Gastrocnemius medialis (tissue), 4 donors: ENCODE measurements around the gene IGFN1. TPM values are rescaled to one million over a fixed set of nuclear protein-coding genes. Genes with fewer than 3 reads are reported as not detected.

ENCODE experiments used
- ATAC-seq, 2 donors: fragments of 150-250 bp; one replicate each; pipeline ENCODE4 v1.9.1; 2016
- DNase-seq, 2 donors: peaks; one replicate each; pipeline ENCODE4 v3.0.0-alpha.2; 2019
- H3K27ac ChIP-seq, 4 donors: fragments of 200-600 bp; sonication (generic); 1 replicate in 1 of 4; 2 replicates in 3 of 4; pipeline ENCODE4 v1.5.1; 2016 to 2018; ENCODE audit warnings: mild to moderate bottlenecking in 2 of 4, moderate library complexity in 1 of 4
- H3K27me3 ChIP-seq, 3 donors: fragments of 200-600 bp; sonication (generic) in 2 of 3; 1 replicate in 1 of 3; 2 replicates in 2 of 3; pipeline versions ENCODE4 v1.5.1 to v1.6.0; 2016 to 2019; ENCODE audit warnings: mild to moderate bottlenecking in 1 of 3, moderate library complexity in 1 of 3
- H3K36me3 ChIP-seq, 2 donors: fragments of 200-600 bp; sonication (generic) in 1 of 2; one replicate each; pipeline ENCODE4 v1.5.1; 2017 to 2018
- H3K4me1 ChIP-seq, 2 donors: fragments of 200-600 bp; sonication (generic) in 1 of 2; one replicate each; pipeline ENCODE4 v1.5.1; 2016 to 2017; ENCODE audit warnings: mild to moderate bottlenecking in 2 of 2
- H3K4me3 ChIP-seq, 4 donors: fragments of 200-600 bp; sonication (generic) in 3 of 4; 1 replicate in 1 of 4; 2 replicates in 3 of 4; pipeline ENCODE4 v1.5.1; 2016 to 2019; ENCODE audit warnings: mild to moderate bottlenecking in 2 of 4
- H3K9me3 ChIP-seq, 3 donors: fragments of 200-600 bp; sonication (generic) in 2 of 3; 1 replicate in 1 of 3; 2 replicates in 2 of 3; pipeline ENCODE4 v1.5.1; 2016 to 2019
- CTCF ChIP-seq, 5 experiments: fragments of 450-650 bp in 3 of 5; fragments of 200-600 bp in 2 of 5; sonication (generic) in 2 of 5; IDR thresholded peaks in 4 of 5; conservative IDR thresholded peaks in 1 of 5; 1 replicate in 4 of 5; 2 replicates in 1 of 5; pipeline ENCODE4 v1.5.1; 2016 to 2019; ENCODE audit warnings: antibody characterized with exemption in 5 of 5, mild to moderate bottlenecking in 3 of 5, moderate library complexity in 3 of 5
- POLR2A ChIP-seq, 2 donors: fragments of 450-650 bp; IDR thresholded peaks; one replicate each; pipeline ENCODE4 v1.6.1; 2017; ENCODE audit warnings: antibody characterized with exemption in 2 of 2, mild to moderate bottlenecking in 2 of 2, moderate library complexity in 2 of 2
- in situ Hi-C, 4 donors: fragments of 200-750 bp; cut with MboI; loops; one replicate each; pipeline versions ENCODE4 v1.15.0 to v1.8.0; 2017; ENCODE audit warnings: low sequenced_read_pairs in 4 of 4
- intact Hi-C: fragments of 100-400 bp; cut with DNase I; formaldehyde crosslinking; loops from one replicate; pipeline ENCODE4 v1.15.1; 2023; ENCODE audit warnings: low total_unique reads
- total RNA-seq, 4 donors: library from RNA; depleted of rRNA; stranded (reverse); fragments of >200 nt; gene quantifications; one replicate each; pipeline versions ENCODE4 v1.1.0 to v1.2.3, GENCODE V29; 2016

Gene IGFN1
- total RNA-seq, 4 donors from 2014 or later = 11.2 to 113 (median 27.7) TPM

- Histone ChIP-seq H3K36me3 (peaks cover 0 to 26% of the 10 kb centered on the region in 2 donors), H3K9me3 (no peaks in the 10 kb centered on the region), H3K27ac (no peak overlapping the region), H3K4me1 (peaks cover 0 to 3% of the 10 kb centered on the region in 2 donors), H3K27me3 (no peaks in the 10 kb centered on the region), H3K4me3 (no peak overlapping the region)
- ATAC-seq (no peak), DNase-seq (no peak)
- in situ Hi-C loops = loop anchor here in 1 of 4 donors (10.0 kb wide), 1 partner anchor 82 kb away; no protein-coding TSS in a partner anchor
- intact Hi-C loops = no loop called here
- TF ChIP-seq POLR2A (IDR thresholded peaks at IDR 0.05) (no peak), CTCF (IDR thresholded peaks at IDR 0.05 in 4 of 5, conservative IDR thresholded peaks at IDR 0.05 in 1 of 5) (no peak)
Measured at GRCh38 chr1:201142849-201143725, 47.5 kb upstream of the IGFN1 start.

GRCh38 chr1:201143726-201144635, 46.6 kb upstream of the IGFN1 start:
- Histone ChIP-seq H3K9me3 (no peaks in the 10 kb centered on the region), H3K4me3 (no peak overlapping the region), H3K27ac (no peak overlapping the region), H3K27me3 (no peaks in the 10 kb centered on the region), H3K4me1 (no peaks in the 10 kb centered on the region), H3K36me3 (peaks cover 0 to 26% of the 10 kb centered on the region in 2 donors)
- ATAC-seq (no peak), DNase-seq (no peak)
- intact Hi-C loops (no loop called here), in situ Hi-C loops (loop anchor here in 1 of 4 donors (10.0 kb wide), 1 partner anchor 81 kb away; no protein-coding TSS in a partner anchor)
- TF ChIP-seq CTCF (IDR thresholded peaks at IDR 0.05 in 4 of 5, conservative IDR thresholded peaks at IDR 0.05 in 1 of 5) (no peak), POLR2A (IDR thresholded peaks at IDR 0.05) (no peak)

GRCh38 chr1:201144701-201145100, 45.9 kb upstream of the IGFN1 start:
- no peak for ATAC-seq
- H3K9me3 ChIP-seq = no peaks in the 10 kb centered on the region
- intact Hi-C loops (no loop called here), in situ Hi-C loops (loop anchor here in 1 of 4 donors (10.0 kb wide), 1 partner anchor 80 kb away; no protein-coding TSS in a partner anchor)
- no peak overlapping the region for H3K27ac ChIP-seq
- H3K4me1 ChIP-seq = peaks cover 2 to 6% of the 10 kb centered on the region in 2 donors
- TF ChIP-seq POLR2A (IDR thresholded peaks at IDR 0.05) = no peak
- no peak for TF ChIP-seq CTCF (IDR thresholded peaks at IDR 0.05 in 4 of 5, conservative IDR thresholded peaks at IDR 0.05 in 1 of 5)
- peaks cover 0 to 26% of the 10 kb centered on the region in 2 donors for H3K36me3 ChIP-seq
- H3K27me3 ChIP-seq = no peaks in the 10 kb centered on the region
- no peak overlapping the region for H3K4me3 ChIP-seq
- DNase-seq = no peak

- peaks cover 7 to 10% of the 10 kb centered on the region in 2 donors for H3K4me1 ChIP-seq
- no peak overlapping the region for H3K4me3 ChIP-seq
- H3K27ac ChIP-seq = no peak overlapping the region
- intact Hi-C loops = no loop called here
- ATAC-seq = no peak
- in situ Hi-C loops = loop anchor here in 1 of 4 donors (10.0 kb wide), 1 partner anchor 80 kb away; no protein-coding TSS in a partner anchor
- no peaks in the 10 kb centered on the region for H3K27me3 ChIP-seq
- no peaks in the 10 kb centered on the region for H3K9me3 ChIP-seq
- peaks cover 0 to 26% of the 10 kb centered on the region in 2 donors for H3K36me3 ChIP-seq
- no peak for TF ChIP-seq POLR2A (IDR thresholded peaks at IDR 0.05)
- no peak for TF ChIP-seq CTCF (IDR thresholded peaks at IDR 0.05 in 4 of 5, conservative IDR thresholded peaks at IDR 0.05 in 1 of 5)
- no peak for DNase-seq
Measured at GRCh38 chr1:201145132-201145531, 45.5 kb upstream of the IGFN1 start.
